ENCODE measurements around the gene MAPK11. TPM values are rescaled to one million over a fixed set of nuclear protein-coding genes. Genes with fewer than 3 reads are reported as not detected.

Gene MAPK11
- total RNA-seq, 2 donors from 2014 or later: 20.9 to 21.7 TPM

DNA sequence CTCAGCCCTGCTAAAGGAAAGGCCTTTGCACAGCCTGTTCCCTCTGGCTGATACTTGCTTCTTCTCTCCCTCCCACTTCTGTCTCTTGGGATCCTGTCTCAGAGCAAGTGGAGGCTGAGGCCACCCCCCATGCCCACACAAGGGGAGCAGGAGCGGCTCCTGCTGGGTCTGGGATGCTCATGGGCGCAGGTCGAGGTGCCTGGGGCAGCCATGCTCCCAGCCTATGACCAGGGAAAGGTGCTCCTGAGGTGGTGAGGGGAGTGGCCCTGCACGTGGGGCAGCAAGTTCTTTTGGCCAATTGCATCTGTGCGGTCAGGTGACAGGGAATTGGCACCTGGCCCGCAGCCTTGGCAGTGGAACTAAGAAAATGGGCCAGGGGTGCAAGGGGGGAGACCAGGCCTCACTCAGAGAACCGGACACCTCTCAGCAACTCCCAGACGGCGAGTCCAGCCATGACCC lies 1.5 kb downstream of the MAPK11 start:
- H3K4me3 Mint-ChIP-seq: peak overlapping the region; percentile 62
- no peaks in the 10 kb centered on the region for H3K27me3 Mint-ChIP-seq
- no peaks in the 10 kb centered on the region for H3K4me1 Mint-ChIP-seq
- no peak overlapping the region for H3K27ac Mint-ChIP-seq
- ATAC-seq (replicated peaks): no peak
- no peaks in the 10 kb centered on the region for H3K9me3 Mint-ChIP-seq
- no peaks in the 10 kb centered on the region for H3K36me3 Mint-ChIP-seq (ENCODE audit: low read depth)

- peak overlapping the region; percentile 62 for H3K4me3 Mint-ChIP-seq
Observed at GRCh38 chr22:50267591-50268390, 2.4 kb downstream of the MAPK11 start.

GRCh38 chr22:50266994-50267393 lies 3.2 kb downstream of the MAPK11 start:
- no peaks in the 10 kb centered on the region for H3K9me3 Mint-ChIP-seq
- no peaks in the 10 kb centered on the region for H3K4me1 Mint-ChIP-seq
- H3K27me3 Mint-ChIP-seq: peaks cover 4% of the 10 kb centered on the region
- H3K27ac Mint-ChIP-seq: no peak overlapping the region
- H3K36me3 Mint-ChIP-seq (ENCODE audit: low read depth): no peaks in the 10 kb centered on the region
- no peak overlapping the region for H3K4me3 Mint-ChIP-seq
- ATAC-seq (replicated peaks): no peak

More at GRCh38 chr22:50267591-50268390, 2.4 kb downstream of the MAPK11 start:
- no peak for ATAC-seq (replicated peaks)
- Mint-ChIP-seq H3K27ac (no peak overlapping the region), H3K4me1 (no peaks in the 10 kb centered on the region), H3K9me3 (no peaks in the 10 kb centered on the region), H3K27me3 (no peaks in the 10 kb centered on the region), H3K36me3 (ENCODE audit: low read depth) (no peaks in the 10 kb centered on the region)

DNA sequence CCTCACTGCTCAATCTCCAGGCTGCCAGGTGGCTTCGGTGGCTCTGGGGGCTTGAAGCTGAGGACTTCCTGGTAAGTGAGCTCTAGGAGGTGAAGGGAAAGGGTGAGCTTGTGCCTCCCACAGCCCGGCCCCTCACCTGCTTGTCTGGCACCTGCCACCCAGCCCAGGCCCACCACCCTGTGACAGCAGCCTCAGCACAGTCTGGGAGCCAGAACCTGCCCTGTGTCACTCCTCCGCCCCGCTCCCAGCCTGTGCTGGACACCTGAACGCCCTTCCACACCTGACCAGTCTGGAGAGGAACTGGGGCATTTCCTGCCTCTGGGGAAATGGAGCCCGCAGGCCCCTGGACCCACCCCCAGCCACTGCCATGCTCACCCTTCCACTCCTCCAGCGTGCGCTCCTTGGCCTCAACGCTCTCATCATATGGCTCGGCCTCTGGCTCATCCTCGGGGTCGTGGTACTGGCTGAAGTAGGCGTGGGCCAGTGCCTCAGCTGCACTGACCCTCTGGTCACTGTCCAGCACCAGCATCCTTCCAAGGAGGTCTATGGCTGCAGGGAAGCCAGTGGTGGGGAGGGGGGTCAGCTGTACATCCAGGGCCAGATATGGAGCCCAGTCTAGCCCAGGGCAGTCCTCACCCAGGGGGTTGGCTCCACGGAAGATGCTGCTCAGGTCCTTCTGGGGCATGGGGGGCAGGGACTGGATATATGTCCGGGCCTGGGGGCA lies 5.1 kb downstream of the MAPK11 start:
- Mint-ChIP-seq H3K36me3 (ENCODE audit: low read depth) (no peaks in the 10 kb centered on the region), H3K9me3 (no peaks in the 10 kb centered on the region), H3K27me3 (peaks cover 5% of the 10 kb centered on the region), H3K4me1 (no peaks in the 10 kb centered on the region), H3K4me3 (no peak overlapping the region), H3K27ac (no peak overlapping the region)
- ATAC-seq (replicated peaks): no peak

GRCh38 chr22:50264104-50264745 lies 6.0 kb downstream of the MAPK11 start:
- Mint-ChIP-seq H3K4me1 (no peaks in the 10 kb centered on the region), H3K4me3 (no peak overlapping the region)
- ATAC-seq (replicated peaks): no peak

GRCh38 chr22:50262973-50263617 lies 7.1 kb downstream of the MAPK11 start:
- no peaks in the 10 kb centered on the region for H3K4me1 Mint-ChIP-seq
- H3K36me3 Mint-ChIP-seq (ENCODE audit: low read depth): no peaks in the 10 kb centered on the region
- no peaks in the 10 kb centered on the region for H3K9me3 Mint-ChIP-seq
- H3K27ac Mint-ChIP-seq: no peak overlapping the region
- H3K27me3 Mint-ChIP-seq: peaks cover 10% of the 10 kb centered on the region
- no peak for ATAC-seq (replicated peaks)
- no peak overlapping the region for H3K4me3 Mint-ChIP-seq

More at GRCh38 chr22:50264104-50264745, 6.0 kb downstream of the MAPK11 start:
- Mint-ChIP-seq H3K27me3 (peaks cover 5% of the 10 kb centered on the region), H3K9me3 (no peaks in the 10 kb centered on the region), H3K27ac (no peak overlapping the region), H3K36me3 (ENCODE audit: low read depth) (no peaks in the 10 kb centered on the region)

- H3K36me3 Mint-ChIP-seq (ENCODE audit: low read depth): no peaks in the 10 kb centered on the region
- no peak for ATAC-seq (replicated peaks)
- no peak overlapping the region for H3K27ac Mint-ChIP-seq
- no peaks in the 10 kb centered on the region for H3K9me3 Mint-ChIP-seq
- H3K4me3 Mint-ChIP-seq: peak overlapping the region; percentile 69
- peaks cover 10% of the 10 kb centered on the region for H3K27me3 Mint-ChIP-seq
- H3K4me1 Mint-ChIP-seq: no peaks in the 10 kb centered on the region
Observed at GRCh38 chr22:50262460-50262911, 7.7 kb downstream of the MAPK11 start.

GRCh38 chr22:50261615-50262459 lies 8.3 kb downstream of the MAPK11 start, which contains the start of gene MAPK12:
TSS of gene MAPK12 (minus strand) at chr22:50261683. CDS start at chr22:50261509, 174 bp downstream.
- no peaks in the 10 kb centered on the region for H3K9me3 Mint-ChIP-seq
- H3K4me1 Mint-ChIP-seq: no peaks in the 10 kb centered on the region
- ATAC-seq (replicated peaks): peak; percentile 25
- peak within 1 kb of the TSS; percentile 69 for H3K4me3 Mint-ChIP-seq
- no peak within 1 kb of the TSS for H3K27ac Mint-ChIP-seq
- no peaks in the 10 kb centered on the region for H3K36me3 Mint-ChIP-seq (ENCODE audit: low read depth)
- peaks cover 10% of the 10 kb centered on the region for H3K27me3 Mint-ChIP-seq

- Mint-ChIP-seq H3K4me3 (no peak overlapping the region), H3K27me3 (peaks cover 10% of the 10 kb centered on the region), H3K4me1 (no peaks in the 10 kb centered on the region), H3K9me3 (no peaks in the 10 kb centered on the region), H3K36me3 (ENCODE audit: low read depth) (no peaks in the 10 kb centered on the region), H3K27ac (no peak overlapping the region)
- peak; percentile 41 for ATAC-seq (replicated peaks)
Observed at GRCh38 chr22:50260801-50261614, 9.2 kb downstream of the MAPK11 start.

DNA sequence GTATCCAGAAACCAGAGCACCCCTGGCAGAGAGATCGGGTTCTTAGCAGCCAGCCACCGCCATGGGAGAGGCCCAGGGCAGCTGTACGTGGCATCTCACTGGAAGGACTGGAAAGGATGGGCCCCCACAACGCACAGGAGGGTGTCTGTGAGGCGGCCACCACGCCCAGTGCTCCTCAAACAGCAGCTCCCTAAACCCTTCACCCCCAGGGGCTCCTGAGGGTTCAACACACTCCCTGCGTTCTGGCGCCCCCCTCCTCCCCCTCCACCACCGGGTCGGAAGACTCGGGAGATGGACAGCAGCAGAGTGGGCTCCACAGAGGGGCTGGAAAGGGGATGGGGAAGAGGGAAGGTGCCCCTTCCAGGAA lies 9.8 kb downstream of the MAPK11 start:
- no peaks in the 10 kb centered on the region for H3K4me1 Mint-ChIP-seq
- H3K27ac Mint-ChIP-seq: no peak overlapping the region
- H3K27me3 Mint-ChIP-seq: peaks cover 10% of the 10 kb centered on the region
- ATAC-seq (replicated peaks): no peak
- no peaks in the 10 kb centered on the region for H3K9me3 Mint-ChIP-seq
- no peak overlapping the region for H3K4me3 Mint-ChIP-seq
- H3K36me3 Mint-ChIP-seq (ENCODE audit: low read depth): no peaks in the 10 kb centered on the region

GRCh38 chr22:50259302-50259701 lies 10.9 kb downstream of the MAPK11 start:
- H3K36me3 Mint-ChIP-seq (ENCODE audit: low read depth): no peaks in the 10 kb centered on the region
- H3K4me3 Mint-ChIP-seq: no peak overlapping the region

GRCh38 chr22:50258361-50259292 lies 11.6 kb downstream of the MAPK11 start:
- no peaks in the 10 kb centered on the region for H3K9me3 Mint-ChIP-seq
- no peak overlapping the region for H3K4me3 Mint-ChIP-seq
- no peak for ATAC-seq (replicated peaks)
- no peak overlapping the region for H3K27ac Mint-ChIP-seq
- H3K36me3 Mint-ChIP-seq (ENCODE audit: low read depth): no peaks in the 10 kb centered on the region
- peaks cover 10% of the 10 kb centered on the region for H3K27me3 Mint-ChIP-seq
- H3K4me1 Mint-ChIP-seq: no peaks in the 10 kb centered on the region

More at GRCh38 chr22:50259302-50259701, 10.9 kb downstream of the MAPK11 start:
- Mint-ChIP-seq H3K9me3 (no peaks in the 10 kb centered on the region), H3K4me1 (no peaks in the 10 kb centered on the region), H3K27ac (no peak overlapping the region), H3K27me3 (peaks cover 10% of the 10 kb centered on the region)
- ATAC-seq (replicated peaks): no peak
